ENCODE results near the gene PROZ. TPM values are rescaled to one million over a fixed set of nuclear protein-coding genes. Genes with fewer than 3 reads are reported as not detected.

The PROZ gene
- total RNA-seq, 1 donor: not detected

DNA sequence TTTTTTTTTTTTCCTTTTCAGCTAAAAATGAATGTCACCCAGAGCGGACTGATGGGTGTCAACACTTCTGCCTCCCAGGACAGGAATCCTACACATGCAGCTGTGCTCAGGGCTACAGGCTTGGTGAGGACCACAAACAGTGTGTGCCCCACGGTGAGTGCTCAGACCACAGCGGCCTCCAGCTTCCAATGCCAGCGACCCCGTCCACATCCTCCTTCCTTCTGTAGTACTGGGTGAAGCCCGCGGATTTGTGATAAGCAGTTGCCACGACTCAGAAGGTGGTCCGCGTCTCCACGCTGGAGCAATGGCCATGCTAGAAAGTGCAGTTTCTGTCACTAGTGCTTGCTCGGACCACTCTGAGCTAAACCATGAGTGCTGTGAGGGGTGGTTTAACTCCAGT lies 6.0 kb downstream of the PROZ start:
- peaks cover 8% of the 10 kb centered on the region for H3K36me3 ChIP-seq (ENCODE audit: insufficient read depth, low read length)
- H3K4me3 ChIP-seq (ENCODE audit: insufficient read depth, low read length): no peak overlapping the region
- H3K9me3 ChIP-seq (ENCODE audit: low read depth, low read length): no peaks in the 10 kb centered on the region
- TF ChIP-seq, protein P1, sequence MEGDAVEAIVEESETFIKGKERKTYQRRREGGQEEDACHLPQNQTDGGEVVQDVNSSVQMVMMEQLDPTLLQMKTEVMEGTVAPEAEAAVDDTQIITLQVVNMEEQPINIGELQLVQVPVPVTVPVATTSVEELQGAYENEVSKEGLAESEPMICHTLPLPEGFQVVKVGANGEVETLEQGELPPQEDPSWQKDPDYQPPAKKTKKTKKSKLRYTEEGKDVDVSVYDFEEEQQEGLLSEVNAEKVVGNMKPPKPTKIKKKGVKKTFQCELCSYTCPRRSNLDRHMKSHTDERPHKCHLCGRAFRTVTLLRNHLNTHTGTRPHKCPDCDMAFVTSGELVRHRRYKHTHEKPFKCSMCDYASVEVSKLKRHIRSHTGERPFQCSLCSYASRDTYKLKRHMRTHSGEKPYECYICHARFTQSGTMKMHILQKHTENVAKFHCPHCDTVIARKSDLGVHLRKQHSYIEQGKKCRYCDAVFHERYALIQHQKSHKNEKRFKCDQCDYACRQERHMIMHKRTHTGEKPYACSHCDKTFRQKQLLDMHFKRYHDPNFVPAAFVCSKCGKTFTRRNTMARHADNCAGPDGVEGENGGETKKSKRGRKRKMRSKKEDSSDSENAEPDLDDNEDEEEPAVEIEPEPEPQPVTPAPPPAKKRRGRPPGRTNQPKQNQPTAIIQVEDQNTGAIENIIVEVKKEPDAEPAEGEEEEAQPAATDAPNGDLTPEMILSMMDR (IDR thresholded peaks at IDR 0.05; ENCODE audit: extremely low read depth, low read depth, low read length): no peak
- DNase-seq (ENCODE audit: insufficient read length, low spot score, missing footprints): peak; percentile 43
- no peak overlapping the region for H3K4me2 ChIP-seq (ENCODE audit: insufficient read depth, low read length)
- H3K27me3 ChIP-seq (ENCODE audit: insufficient read depth, low read length): peaks cover 17% of the 10 kb centered on the region
- H2AFZ ChIP-seq (ENCODE audit: low read length): no peak overlapping the region
- H4K20me1 ChIP-seq (ENCODE audit: insufficient read depth, low read length): no peaks in the 10 kb centered on the region
- no peaks in the 10 kb centered on the region for H3K79me2 ChIP-seq (ENCODE audit: insufficient read depth, low read length)
- H3K27ac ChIP-seq (ENCODE audit: low read depth, low read length): no peak overlapping the region
- no peaks in the 10 kb centered on the region for H3K4me1 ChIP-seq (ENCODE audit: insufficient read depth, low read length)

DNA sequence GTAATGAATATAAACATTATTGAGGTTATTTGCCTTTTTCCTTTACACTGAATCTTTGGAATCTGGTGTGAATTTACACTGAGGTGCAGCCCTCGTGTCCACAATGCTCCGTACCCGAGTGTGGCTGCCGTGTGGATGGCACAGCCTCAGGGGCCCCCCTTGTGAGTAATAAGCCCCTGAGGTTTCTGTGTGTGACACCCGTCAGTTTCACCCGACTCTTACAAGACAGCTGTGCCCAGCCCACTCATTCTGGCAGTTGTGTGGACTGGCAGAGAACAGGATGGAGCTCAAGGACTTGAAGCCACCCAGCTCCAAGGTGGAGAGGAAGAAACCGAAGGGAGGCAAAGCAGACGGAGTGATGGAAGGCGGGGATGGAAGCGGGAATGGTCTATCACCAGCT lies 7.8 kb downstream of the PROZ start:
- Histone ChIP-seq H3K27ac (ENCODE audit: low read depth, low read length) (no peak overlapping the region), H3K79me2 (ENCODE audit: insufficient read depth, low read length) (no peaks in the 10 kb centered on the region), H3K9me3 (ENCODE audit: low read depth, low read length) (no peaks in the 10 kb centered on the region), H2AFZ (ENCODE audit: low read length) (no peak overlapping the region), H3K27me3 (ENCODE audit: insufficient read depth, low read length) (peaks cover 13% of the 10 kb centered on the region), H4K20me1 (ENCODE audit: insufficient read depth, low read length) (no peaks in the 10 kb centered on the region), H3K4me3 (ENCODE audit: insufficient read depth, low read length) (no peak overlapping the region), H3K4me1 (ENCODE audit: insufficient read depth, low read length) (no peaks in the 10 kb centered on the region), H3K36me3 (ENCODE audit: insufficient read depth, low read length) (peaks cover 15% of the 10 kb centered on the region), H3K4me2 (ENCODE audit: insufficient read depth, low read length) (no peak overlapping the region)
- TF ChIP-seq, protein P1 (IDR thresholded peaks at IDR 0.05; ENCODE audit: extremely low read depth, low read depth, low read length): no peak
- DNase-seq (ENCODE audit: insufficient read length, low spot score, missing footprints): no peak

DNA sequence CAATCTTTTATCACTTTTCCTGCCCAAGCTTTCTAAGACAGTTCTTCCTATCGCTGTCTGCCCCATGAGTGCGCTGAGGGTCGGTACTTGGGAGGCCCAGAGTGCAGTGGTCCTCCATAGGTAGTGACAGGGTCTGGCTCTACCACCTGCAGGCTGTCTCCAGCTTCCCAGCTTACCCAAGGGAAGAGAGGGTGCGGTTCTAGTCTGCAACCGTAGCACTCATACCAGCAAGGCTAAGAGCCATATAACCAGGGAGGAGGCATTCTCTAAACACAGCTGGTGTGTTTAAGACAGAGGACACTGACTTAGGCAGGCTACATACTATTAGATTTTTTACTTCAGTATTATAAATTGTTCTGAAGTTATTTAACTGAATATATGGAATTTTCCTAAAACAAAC lies 8.2 kb downstream of the PROZ start:
- H3K4me1 ChIP-seq (ENCODE audit: insufficient read depth, low read length): no peaks in the 10 kb centered on the region
- H3K4me3 ChIP-seq (ENCODE audit: insufficient read depth, low read length): no peak overlapping the region
- H3K9me3 ChIP-seq (ENCODE audit: low read depth, low read length): no peaks in the 10 kb centered on the region
- TF ChIP-seq, protein P1 (IDR thresholded peaks at IDR 0.05; ENCODE audit: extremely low read depth, low read depth, low read length): no peak
- H3K27me3 ChIP-seq (ENCODE audit: insufficient read depth, low read length): peaks cover 10% of the 10 kb centered on the region
- H3K4me2 ChIP-seq (ENCODE audit: insufficient read depth, low read length): no peak overlapping the region
- DNase-seq (ENCODE audit: insufficient read length, low spot score, missing footprints): peak; percentile 44
- H3K79me2 ChIP-seq (ENCODE audit: insufficient read depth, low read length): no peaks in the 10 kb centered on the region
- H4K20me1 ChIP-seq (ENCODE audit: insufficient read depth, low read length): no peaks in the 10 kb centered on the region
- peaks cover 19% of the 10 kb centered on the region for H3K36me3 ChIP-seq (ENCODE audit: insufficient read depth, low read length)
- no peak overlapping the region for H3K27ac ChIP-seq (ENCODE audit: low read depth, low read length)
- H2AFZ ChIP-seq (ENCODE audit: low read length): no peak overlapping the region

DNA sequence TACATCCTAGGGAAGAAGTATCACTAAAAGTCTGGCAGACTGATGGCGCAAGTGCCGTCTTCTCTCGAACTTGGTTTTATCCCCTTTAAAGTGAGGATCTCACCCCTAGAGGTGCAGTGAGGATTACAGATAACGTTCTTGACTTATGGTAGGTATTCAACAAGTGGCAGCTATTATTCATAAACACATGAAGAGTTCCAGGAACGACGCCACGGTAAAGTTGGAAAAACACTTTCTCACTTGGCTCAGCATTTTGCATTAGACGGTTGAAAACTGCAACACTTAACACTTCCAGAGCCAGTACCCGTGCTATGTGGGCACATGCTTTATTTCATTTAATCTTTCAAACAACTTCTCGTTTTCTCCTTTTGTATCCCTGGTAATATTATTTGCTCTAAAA lies 8.7 kb downstream of the PROZ start:
- Histone ChIP-seq H3K79me2 (ENCODE audit: insufficient read depth, low read length) (no peaks in the 10 kb centered on the region), H3K36me3 (ENCODE audit: insufficient read depth, low read length) (peaks cover 24% of the 10 kb centered on the region), H3K27me3 (ENCODE audit: insufficient read depth, low read length) (peaks cover 10% of the 10 kb centered on the region), H4K20me1 (ENCODE audit: insufficient read depth, low read length) (no peaks in the 10 kb centered on the region), H3K4me3 (ENCODE audit: insufficient read depth, low read length) (no peak overlapping the region), H3K27ac (ENCODE audit: low read depth, low read length) (no peak overlapping the region), H3K4me2 (ENCODE audit: insufficient read depth, low read length) (no peak overlapping the region), H3K4me1 (ENCODE audit: insufficient read depth, low read length) (no peaks in the 10 kb centered on the region), H2AFZ (ENCODE audit: low read length) (no peak overlapping the region), H3K9me3 (ENCODE audit: low read depth, low read length) (no peaks in the 10 kb centered on the region)
- TF ChIP-seq, protein P1 (IDR thresholded peaks at IDR 0.05; ENCODE audit: extremely low read depth, low read depth, low read length): no peak
- no peak for DNase-seq (ENCODE audit: insufficient read length, low spot score, missing footprints)

Data from osteoblast (primary cell).